Spleen (tissue), 7 donors: Measurements from ENCODE around the gene FAP.

Source experiments
- POLR2A ChIP-seq, 3 donors: fragments of 450-650 bp; IDR thresholded peaks; one replicate each; pipeline ENCODE4 v1.5.1; 2017; ENCODE audit warnings: antibody characterized with exemption in 3 of 3, mild to moderate bottlenecking in 1 of 3
- POLR2AphosphoS5 ChIP-seq, 3 donors: sonication (generic); formaldehyde crosslinking; IDR thresholded peaks; one replicate each; pipeline ENCODE4 v1.5.1; 2017; ENCODE audit warnings: antibody characterized with exemption in 3 of 3
- TF ChIP-seq, protein P1 (sequence below), 11 experiments: fragments of 200-600 bp in 7 of 11; fragments of 450-650 bp in 4 of 11; sonication (generic) in 4 of 11; IDR thresholded peaks in 8 of 11; conservative IDR thresholded peaks in 3 of 11; 1 replicate in 7 of 11; 2 replicates in 4 of 11; pipeline versions ENCODE4 v1.4.0 to v1.8.0; 2016 to 2021; ENCODE audit warnings: antibody characterized with exemption in 11 of 11, inconsistent platforms in 4 of 11, mild to moderate bottlenecking in 1 of 11
- donor health status: DM: no; HTN: no; CAD: no; lungs with moderate emphysema.
- donor health status: DM: no; HTN: no; CAD: no.
- donor health status: DM: no; HTN: no; CAD: no.

DNA sequence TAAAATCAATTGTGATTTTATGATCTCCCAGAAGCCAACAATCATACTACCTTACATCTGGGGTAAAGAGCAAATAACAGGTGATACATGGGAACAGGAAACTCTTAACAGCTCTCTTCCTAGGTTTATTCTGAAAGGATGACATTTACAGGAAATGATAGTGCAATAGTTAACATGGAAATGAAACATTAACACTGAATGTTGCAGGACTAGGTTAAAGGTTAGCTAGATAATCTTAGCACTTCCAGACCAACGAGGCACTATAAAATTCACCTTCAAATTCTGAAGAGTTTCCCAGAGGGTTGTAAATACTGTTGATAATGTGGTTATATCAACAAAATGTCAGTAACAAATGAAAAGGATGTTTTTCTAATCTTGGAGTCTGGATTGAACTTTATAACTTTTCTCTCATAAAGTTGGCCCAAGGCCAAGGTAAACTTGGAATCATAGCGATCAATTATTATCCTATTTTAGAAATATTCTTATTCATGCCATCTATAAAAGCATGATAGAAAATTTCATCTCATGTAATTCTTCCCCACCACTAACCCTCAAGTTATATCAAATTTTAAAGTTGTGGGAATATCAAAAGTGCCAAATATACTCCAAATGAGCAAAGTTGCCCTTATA, 58.3 kb downstream of the FAP start:
- TF ChIP-seq POLR2A (IDR thresholded peaks at IDR 0.05), result no peak
- TF ChIP-seq, protein P1, sequence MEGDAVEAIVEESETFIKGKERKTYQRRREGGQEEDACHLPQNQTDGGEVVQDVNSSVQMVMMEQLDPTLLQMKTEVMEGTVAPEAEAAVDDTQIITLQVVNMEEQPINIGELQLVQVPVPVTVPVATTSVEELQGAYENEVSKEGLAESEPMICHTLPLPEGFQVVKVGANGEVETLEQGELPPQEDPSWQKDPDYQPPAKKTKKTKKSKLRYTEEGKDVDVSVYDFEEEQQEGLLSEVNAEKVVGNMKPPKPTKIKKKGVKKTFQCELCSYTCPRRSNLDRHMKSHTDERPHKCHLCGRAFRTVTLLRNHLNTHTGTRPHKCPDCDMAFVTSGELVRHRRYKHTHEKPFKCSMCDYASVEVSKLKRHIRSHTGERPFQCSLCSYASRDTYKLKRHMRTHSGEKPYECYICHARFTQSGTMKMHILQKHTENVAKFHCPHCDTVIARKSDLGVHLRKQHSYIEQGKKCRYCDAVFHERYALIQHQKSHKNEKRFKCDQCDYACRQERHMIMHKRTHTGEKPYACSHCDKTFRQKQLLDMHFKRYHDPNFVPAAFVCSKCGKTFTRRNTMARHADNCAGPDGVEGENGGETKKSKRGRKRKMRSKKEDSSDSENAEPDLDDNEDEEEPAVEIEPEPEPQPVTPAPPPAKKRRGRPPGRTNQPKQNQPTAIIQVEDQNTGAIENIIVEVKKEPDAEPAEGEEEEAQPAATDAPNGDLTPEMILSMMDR (IDR thresholded peaks at IDR 0.05 in 8 of 11, conservative IDR thresholded peaks at IDR 0.05 in 3 of 11), result no peak
- no peak for TF ChIP-seq POLR2AphosphoS5 (IDR thresholded peaks at IDR 0.05)
